GM13977 (cell line): ENCODE data around the gene FRMD4B.
A peak's percentile ranks its signal among the peaks of the same experiment; 100 is the strongest.

Experiments used
- DNase-seq: peaks from one replicate; pipeline ENCODE4 v3.0.0; 2012; ENCODE audit warnings: low spot score
- in situ Hi-C: fragments of 300-500 bp; cut with MboI; formaldehyde crosslinking; loops from one replicate; pipeline ENCODE4 v1.12.0; 2022; ENCODE audit warnings: low sequenced_read_pairs, low pct_unique_long_range_greater_than_20kb, mixed read lengths, inconsistent platforms; ENCODE audit not compliant: unreplicated experiment
- TF ChIP-seq, protein P1 (sequence below): IDR thresholded peaks from 2 replicates; pipeline ENCODE4 v1.5.1; 2012; ENCODE audit warnings: mild to moderate bottlenecking, control low read depth; ENCODE audit not compliant: insufficient read depth; ENCODE audit errors: extremely low read depth, missing control alignments

Gene FRMD4B

DNA sequence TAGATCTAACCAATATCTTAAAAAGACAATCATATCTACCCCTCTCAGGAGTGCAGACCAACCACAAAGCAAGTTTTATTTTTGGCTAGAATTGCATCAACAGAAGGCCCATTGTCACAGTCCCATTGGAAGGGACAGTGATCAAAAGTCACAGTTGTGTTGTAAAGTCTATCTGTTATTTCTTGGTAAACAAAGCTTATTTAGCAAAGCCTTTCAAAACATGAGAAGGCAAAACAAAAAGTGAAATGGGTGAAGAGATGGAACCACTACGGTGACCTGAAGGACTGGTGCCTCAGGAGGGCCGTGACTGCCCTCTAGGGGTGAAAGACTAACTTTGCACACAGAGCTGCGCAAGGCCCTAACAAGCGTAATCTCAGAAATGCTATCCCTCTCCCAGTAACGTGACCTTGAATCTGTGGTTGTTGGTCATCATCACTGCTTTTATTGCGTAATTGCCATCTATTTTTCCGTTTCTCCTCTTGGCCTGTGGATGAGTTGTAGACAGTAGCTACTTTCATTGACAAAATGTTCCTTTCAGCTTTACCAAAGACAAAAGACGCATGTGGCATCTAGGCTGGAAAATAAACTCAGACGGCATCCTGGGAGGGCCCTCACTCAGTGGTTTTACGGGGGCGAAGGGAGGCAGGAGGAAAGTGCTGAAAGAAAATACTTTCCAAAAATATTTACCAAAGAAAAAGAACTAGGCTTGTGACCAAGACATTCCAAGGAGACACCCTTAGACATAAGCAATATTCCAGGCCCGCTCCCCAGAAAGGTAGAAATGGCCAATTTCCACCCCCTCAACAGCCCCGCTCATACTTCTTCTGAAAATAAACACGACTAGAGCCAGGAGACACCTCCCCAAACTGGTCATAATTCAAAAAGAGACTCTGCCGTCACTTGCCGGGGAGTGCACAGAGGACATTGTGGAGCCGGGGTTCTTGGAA is 79.4 kb downstream of the FRMD4B start:
- DNase-seq = peak; percentile 50
- TF ChIP-seq, protein P1, sequence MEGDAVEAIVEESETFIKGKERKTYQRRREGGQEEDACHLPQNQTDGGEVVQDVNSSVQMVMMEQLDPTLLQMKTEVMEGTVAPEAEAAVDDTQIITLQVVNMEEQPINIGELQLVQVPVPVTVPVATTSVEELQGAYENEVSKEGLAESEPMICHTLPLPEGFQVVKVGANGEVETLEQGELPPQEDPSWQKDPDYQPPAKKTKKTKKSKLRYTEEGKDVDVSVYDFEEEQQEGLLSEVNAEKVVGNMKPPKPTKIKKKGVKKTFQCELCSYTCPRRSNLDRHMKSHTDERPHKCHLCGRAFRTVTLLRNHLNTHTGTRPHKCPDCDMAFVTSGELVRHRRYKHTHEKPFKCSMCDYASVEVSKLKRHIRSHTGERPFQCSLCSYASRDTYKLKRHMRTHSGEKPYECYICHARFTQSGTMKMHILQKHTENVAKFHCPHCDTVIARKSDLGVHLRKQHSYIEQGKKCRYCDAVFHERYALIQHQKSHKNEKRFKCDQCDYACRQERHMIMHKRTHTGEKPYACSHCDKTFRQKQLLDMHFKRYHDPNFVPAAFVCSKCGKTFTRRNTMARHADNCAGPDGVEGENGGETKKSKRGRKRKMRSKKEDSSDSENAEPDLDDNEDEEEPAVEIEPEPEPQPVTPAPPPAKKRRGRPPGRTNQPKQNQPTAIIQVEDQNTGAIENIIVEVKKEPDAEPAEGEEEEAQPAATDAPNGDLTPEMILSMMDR = peak; percentile 94
- in situ Hi-C loops = loop anchor here (10.0 kb wide), 1 partner anchor 142 kb away; no protein-coding TSS in a partner anchor

DNA sequence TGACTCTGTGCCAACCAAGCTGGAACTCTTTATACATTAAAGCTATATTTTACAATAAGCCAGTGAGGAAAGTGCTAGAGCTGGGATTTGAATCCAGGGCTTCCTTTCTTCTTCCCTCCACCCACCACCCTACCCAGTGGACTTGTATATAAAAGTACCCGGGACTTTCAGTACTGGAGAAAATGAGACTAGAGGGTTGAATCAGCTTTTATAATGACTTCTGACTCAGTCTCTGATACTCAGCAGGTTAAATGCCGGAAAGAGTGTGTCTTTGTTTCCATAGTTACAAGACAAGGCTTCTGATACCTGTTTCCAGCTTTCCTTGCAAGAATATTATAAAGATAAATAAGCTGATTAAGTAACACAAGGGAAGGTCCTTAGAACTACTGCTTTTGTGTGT is 80.9 kb downstream of the FRMD4B start:
- DNase-seq = no peak
- TF ChIP-seq, protein P1 = no peak
- in situ Hi-C loops = loop anchor here (10.0 kb wide), 1 partner anchor 140 kb away; no protein-coding TSS in a partner anchor

DNA sequence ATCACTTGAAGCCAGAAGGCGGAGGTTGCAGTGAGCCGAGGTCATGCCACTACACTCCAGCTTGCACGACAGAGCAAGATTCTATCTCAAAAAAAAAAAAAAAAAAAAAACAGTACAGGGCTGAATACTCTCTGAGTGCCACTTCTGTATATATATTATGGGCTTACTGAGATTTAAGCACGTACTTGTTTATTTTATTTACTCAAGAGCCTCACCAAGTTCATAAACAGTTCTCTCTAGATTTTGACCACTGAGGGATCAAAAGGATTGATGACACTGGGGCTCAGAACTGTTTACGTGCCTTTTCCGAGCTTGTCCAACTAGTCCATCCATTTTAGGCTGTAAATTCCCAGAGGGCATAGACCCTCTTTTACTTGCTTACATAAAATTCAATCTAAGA is 81.5 kb downstream of the FRMD4B start:
- no peak for DNase-seq
- TF ChIP-seq, protein P1 = no peak
- in situ Hi-C loops = loop anchor here (10.0 kb wide), 1 partner anchor 140 kb away; no protein-coding TSS in a partner anchor

- TF ChIP-seq, protein P1 = no peak
- DNase-seq = no peak
- in situ Hi-C loops = loop anchor here (10.0 kb wide), 1 partner anchor 135 kb away; no protein-coding TSS in a partner anchor
Measured at GRCh38 chr3:69300296-69300695, 85.6 kb downstream of the FRMD4B start.

DNA sequence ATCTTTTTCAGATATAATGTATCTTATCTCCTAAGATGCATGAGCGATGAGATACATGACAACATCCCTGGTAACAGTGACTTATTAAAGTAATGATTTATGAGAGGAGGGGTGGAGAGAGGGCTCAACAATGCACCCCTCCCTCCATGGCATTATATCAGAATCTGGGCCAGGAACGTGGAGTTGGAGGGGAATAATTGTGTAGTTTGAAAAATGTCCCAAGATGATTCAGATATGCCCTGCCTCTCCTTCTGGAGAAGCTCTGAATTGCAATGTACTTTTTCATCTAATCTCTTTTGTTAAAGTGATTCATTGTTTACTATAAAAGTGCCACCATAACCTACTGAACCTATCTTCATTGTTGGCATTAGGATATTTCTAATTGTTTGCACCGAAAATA is 86.5 kb downstream of the FRMD4B start:
- in situ Hi-C loops = no loop called here
- TF ChIP-seq, protein P1 = no peak
- no peak for DNase-seq

GRCh38 chr3:69297501-69297900 is 88.4 kb downstream of the FRMD4B start:
- TF ChIP-seq, protein P1 = no peak
- in situ Hi-C loops = no loop called here
- no peak for DNase-seq
